OCI-LY3 (cell line): Measurements from ENCODE around the gene SSBP1.

ENCODE experiments used
- H2AFZ ChIP-seq: fragments of 200-600, 300-600 bp; shearing (Covaris generic); 2 replicates; pipeline ENCODE4 v1.6.0; 2014; ENCODE audit warnings: antibody characterized with exemption, low read depth, low read length
- H3K27ac ChIP-seq: fragments of 200-600, 300-600 bp; sonication (generic); 2 replicates; pipeline ENCODE4 v1.5.1; 2014; ENCODE audit warnings: mild to moderate bottlenecking, low read length, moderate library complexity, mixed read lengths
- H3K27me3 ChIP-seq: fragments of 200-600, 300-600 bp; sonication (generic); 2 replicates; pipeline ENCODE4 v1.6.1; 2014; ENCODE audit warnings: low read depth, low read length, mixed read lengths
- H3K36me3 ChIP-seq: fragments of 200-600, 300-600 bp; sonication (generic); replicated peaks from 2 replicates; pipeline ENCODE3; 2014; ENCODE audit warnings: low read depth, low read length, mixed read lengths
- H3K4me1 ChIP-seq: fragments of 300-600, 200-600 bp; sonication (generic); 2 replicates; pipeline ENCODE4 v1.6.1; 2014; ENCODE audit warnings: low read length, mixed read lengths
- H3K4me2 ChIP-seq: fragments of 200-600, 300-600 bp; sonication (generic); 2 replicates; pipeline ENCODE4 v1.6.1; 2014; ENCODE audit warnings: low read length, mixed read lengths
- H3K4me3 ChIP-seq: fragments of 300-600, 200-600 bp; sonication (generic); 2 replicates; pipeline ENCODE4 v1.5.1; 2014; ENCODE audit warnings: antibody characterized with exemption, mild to moderate bottlenecking, low read length, moderate library complexity
- H3K79me2 ChIP-seq: fragments of 300-600, 200-600 bp; shearing (Covaris generic); 2 replicates; pipeline ENCODE4 v1.6.1; 2014; ENCODE audit warnings: mild to moderate bottlenecking, low read length, mixed read lengths
- H3K9ac ChIP-seq: fragments of 300-600, 200-600 bp; shearing (Covaris generic); 2 replicates; pipeline ENCODE4 v1.6.0; 2014; ENCODE audit warnings: mild to moderate bottlenecking, low read length, moderate library complexity
- H3K9me3 ChIP-seq: fragments of 200-600, 300-600 bp; shearing (Covaris generic); 2 replicates; pipeline ENCODE4 v1.6.1; 2014; ENCODE audit warnings: low read length, mixed read lengths; ENCODE audit not compliant: insufficient read depth
- H4K20me1 ChIP-seq: fragments of 200-600, 300-600 bp; sonication (generic); 2 replicates; pipeline ENCODE4 v1.6.1; 2016; ENCODE audit warnings: low read length, mixed read lengths; ENCODE audit not compliant: insufficient read depth
- EZH2phosphoT487 ChIP-seq: fragments of 200-600 bp; shearing (Covaris generic); IDR thresholded peaks from 2 replicates; pipeline ENCODE4 v1.6.1; 2018; ENCODE audit warnings: antibody characterized with exemption, mixed run types, low read depth
- TF ChIP-seq, protein P1 (sequence below): fragments of 200-600, 300-600 bp; sonication (generic); IDR thresholded peaks from 2 replicates; pipeline ENCODE4 v1.5.1; 2014; ENCODE audit warnings: antibody characterized with exemption, low read length, low read depth

Gene SSBP1

GRCh38 chr7:141714571-141714970 is 23.6 kb upstream of the SSBP1 start:
- Histone ChIP-seq H4K20me1 (no peaks in the 10 kb centered on the region), H3K9me3 (no peaks in the 10 kb centered on the region), H3K4me1 (peaks cover 8% of the 10 kb centered on the region), H3K4me3 (no peak overlapping the region), H3K79me2 (no peaks in the 10 kb centered on the region), H2AFZ (no peak overlapping the region), H3K4me2 (no peak overlapping the region), H3K9ac (no peak overlapping the region), H3K27me3 (peaks cover 10% of the 10 kb centered on the region; the same call in 1 of the 2 replicates), H3K27ac (no peak overlapping the region), H3K36me3 (no peaks in the 10 kb centered on the region)
- no peak for TF ChIP-seq EZH2phosphoT487
- TF ChIP-seq, protein P1, sequence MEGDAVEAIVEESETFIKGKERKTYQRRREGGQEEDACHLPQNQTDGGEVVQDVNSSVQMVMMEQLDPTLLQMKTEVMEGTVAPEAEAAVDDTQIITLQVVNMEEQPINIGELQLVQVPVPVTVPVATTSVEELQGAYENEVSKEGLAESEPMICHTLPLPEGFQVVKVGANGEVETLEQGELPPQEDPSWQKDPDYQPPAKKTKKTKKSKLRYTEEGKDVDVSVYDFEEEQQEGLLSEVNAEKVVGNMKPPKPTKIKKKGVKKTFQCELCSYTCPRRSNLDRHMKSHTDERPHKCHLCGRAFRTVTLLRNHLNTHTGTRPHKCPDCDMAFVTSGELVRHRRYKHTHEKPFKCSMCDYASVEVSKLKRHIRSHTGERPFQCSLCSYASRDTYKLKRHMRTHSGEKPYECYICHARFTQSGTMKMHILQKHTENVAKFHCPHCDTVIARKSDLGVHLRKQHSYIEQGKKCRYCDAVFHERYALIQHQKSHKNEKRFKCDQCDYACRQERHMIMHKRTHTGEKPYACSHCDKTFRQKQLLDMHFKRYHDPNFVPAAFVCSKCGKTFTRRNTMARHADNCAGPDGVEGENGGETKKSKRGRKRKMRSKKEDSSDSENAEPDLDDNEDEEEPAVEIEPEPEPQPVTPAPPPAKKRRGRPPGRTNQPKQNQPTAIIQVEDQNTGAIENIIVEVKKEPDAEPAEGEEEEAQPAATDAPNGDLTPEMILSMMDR = no peak

DNA sequence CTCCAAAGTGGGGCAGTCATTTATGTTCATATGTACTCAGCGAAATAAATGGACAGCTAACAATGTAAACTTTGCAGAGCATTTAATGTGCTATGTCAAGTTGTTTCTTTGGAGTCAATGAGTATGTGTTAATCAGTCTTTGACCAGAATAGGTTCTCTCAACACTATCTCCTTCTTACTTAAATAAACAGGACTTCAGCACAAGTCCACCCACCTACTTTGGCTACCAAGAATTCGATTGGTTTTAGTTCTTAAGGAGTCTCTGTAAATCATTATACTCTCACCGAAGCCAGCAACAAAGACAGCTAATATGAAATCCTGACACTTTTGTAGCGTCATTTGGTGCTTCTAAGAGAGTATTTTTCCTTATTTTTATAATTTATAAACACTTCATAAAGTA is 23.1 kb upstream of the SSBP1 start:
- no peaks in the 10 kb centered on the region for H3K36me3 ChIP-seq
- no peak overlapping the region for H3K27ac ChIP-seq
- peaks cover 8% of the 10 kb centered on the region for H3K4me1 ChIP-seq
- no peak overlapping the region for H2AFZ ChIP-seq
- H3K79me2 ChIP-seq = no peaks in the 10 kb centered on the region
- no peaks in the 10 kb centered on the region for H3K9me3 ChIP-seq
- H3K9ac ChIP-seq = no peak overlapping the region
- TF ChIP-seq, protein P1 = no peak
- TF ChIP-seq EZH2phosphoT487 = no peak
- H3K27me3 ChIP-seq = peaks cover 10% of the 10 kb centered on the region; the same call in 1 of the 2 replicates
- no peaks in the 10 kb centered on the region for H4K20me1 ChIP-seq
- no peak overlapping the region for H3K4me3 ChIP-seq
- H3K4me2 ChIP-seq = no peak overlapping the region

- peaks cover 10% of the 10 kb centered on the region; the same call in 1 of the 2 replicates for H3K27me3 ChIP-seq
- no peak overlapping the region for H3K27ac ChIP-seq
- H3K4me3 ChIP-seq = no peak overlapping the region
- no peaks in the 10 kb centered on the region for H3K79me2 ChIP-seq
- H3K4me1 ChIP-seq = peaks cover 8% of the 10 kb centered on the region
- H3K9ac ChIP-seq = no peak overlapping the region
- no peaks in the 10 kb centered on the region for H3K36me3 ChIP-seq
- no peak overlapping the region for H3K4me2 ChIP-seq
- no peaks in the 10 kb centered on the region for H3K9me3 ChIP-seq
- TF ChIP-seq, protein P1 = no peak
- no peak for TF ChIP-seq EZH2phosphoT487
- no peaks in the 10 kb centered on the region for H4K20me1 ChIP-seq
- no peak overlapping the region for H2AFZ ChIP-seq
Observed at GRCh38 chr7:141715794-141716689, 22.1 kb upstream of the SSBP1 start.

- Histone ChIP-seq H3K27me3 (peaks cover 10% of the 10 kb centered on the region; the same call in 1 of the 2 replicates), H3K9me3 (no peaks in the 10 kb centered on the region), H3K4me1 (peaks cover 6% of the 10 kb centered on the region), H3K79me2 (no peaks in the 10 kb centered on the region), H3K9ac (no peak overlapping the region), H3K27ac (no peak overlapping the region), H3K36me3 (no peaks in the 10 kb centered on the region), H3K4me3 (no peak overlapping the region), H2AFZ (no peak overlapping the region), H3K4me2 (no peak overlapping the region), H4K20me1 (no peaks in the 10 kb centered on the region)
- no peak for TF ChIP-seq EZH2phosphoT487
- TF ChIP-seq, protein P1 = no peak
Observed at GRCh38 chr7:141717450-141717849, 20.7 kb upstream of the SSBP1 start.
